Neural crest cell (in vitro differentiated cells): ENCODE measurements around the gene ARHGAP6. TPM values are rescaled to one million over a fixed set of nuclear protein-coding genes. Genes with fewer than 3 reads are reported as not detected.

Experiments
- DNase-seq: peaks from one replicate; pipeline ENCODE4 v3.0.0; 2021; ENCODE audit warnings: low read depth, mixed read lengths, low spot score
- H3K27ac Mint-ChIP-seq: one replicate; pipeline ENCODE4 v1.8.0; 2021; ENCODE audit warnings: mild to moderate bottlenecking, mixed read lengths; ENCODE audit not compliant: unreplicated experiment
- H3K27me3 Mint-ChIP-seq: 2 replicates; pipeline ENCODE4 v1.8.0; 2021; ENCODE audit warnings: low read depth, mild to moderate bottlenecking, mixed read lengths
- H3K36me3 Mint-ChIP-seq: 2 replicates; pipeline ENCODE4 v1.8.0; 2021; ENCODE audit warnings: low read depth, mild to moderate bottlenecking, mixed read lengths
- H3K4me1 Mint-ChIP-seq: 2 replicates; pipeline ENCODE4 v1.8.0; 2021; ENCODE audit warnings: mixed read lengths
- H3K4me3 Mint-ChIP-seq: one replicate; pipeline ENCODE4 v1.8.0; 2021; ENCODE audit warnings: mild to moderate bottlenecking, mixed read lengths
- H3K9me3 Mint-ChIP-seq: 2 replicates; pipeline ENCODE4 v1.8.0; 2021; ENCODE audit warnings: mixed read lengths
- CTCF ChIP-seq: fragments of 200-600 bp; sonication (generic); conservative IDR thresholded peaks from 2 replicates; pipeline ENCODE4 v1.5.0; 2021; ENCODE audit warnings: antibody characterized with exemption, mild to moderate bottlenecking
- total RNA-seq: library from RNA; stranded (reverse); gene quantifications from 2 replicates; pipeline ENCODE4 v1.2.1, GENCODE V29; 2021

ARHGAP6 gene
- total RNA-seq, 1 donor from 2014 or later = 2.7 TPM

- no peaks in the 10 kb centered on the region for H3K4me1 Mint-ChIP-seq
- no peak for DNase-seq
- no peak overlapping the region for H3K27ac Mint-ChIP-seq
- no peak for TF ChIP-seq CTCF
- H3K9me3 Mint-ChIP-seq = peaks cover 6% of the 10 kb centered on the region
- no peak overlapping the region for H3K4me3 Mint-ChIP-seq
- H3K27me3 Mint-ChIP-seq = no peaks in the 10 kb centered on the region
- H3K36me3 Mint-ChIP-seq = no peaks in the 10 kb centered on the region
Measured at GRCh38 chrX:11355259-11355909, 310.3 kb downstream of the ARHGAP6 start.

- DNase-seq = no peak
- no peak overlapping the region for H3K27ac Mint-ChIP-seq
- H3K27me3 Mint-ChIP-seq = no peaks in the 10 kb centered on the region
- TF ChIP-seq CTCF = no peak
- peaks cover 6% of the 10 kb centered on the region for H3K9me3 Mint-ChIP-seq
- no peaks in the 10 kb centered on the region for H3K36me3 Mint-ChIP-seq
- no peaks in the 10 kb centered on the region for H3K4me1 Mint-ChIP-seq
- no peak overlapping the region for H3K4me3 Mint-ChIP-seq
Measured at GRCh38 chrX:11352296-11352741, 313.4 kb downstream of the ARHGAP6 start.

- H3K36me3 Mint-ChIP-seq = no peaks in the 10 kb centered on the region
- DNase-seq = no peak
- H3K4me1 Mint-ChIP-seq = no peaks in the 10 kb centered on the region
- no peak overlapping the region for H3K4me3 Mint-ChIP-seq
- no peaks in the 10 kb centered on the region for H3K27me3 Mint-ChIP-seq
- peaks cover 6% of the 10 kb centered on the region for H3K9me3 Mint-ChIP-seq
- TF ChIP-seq CTCF = no peak
- no peak overlapping the region for H3K27ac Mint-ChIP-seq
Measured at GRCh38 chrX:11351375-11352295, 314.1 kb downstream of the ARHGAP6 start.

- no peak for DNase-seq
- no peak overlapping the region for H3K27ac Mint-ChIP-seq
- H3K4me3 Mint-ChIP-seq = no peak overlapping the region
- no peaks in the 10 kb centered on the region for H3K9me3 Mint-ChIP-seq
- no peaks in the 10 kb centered on the region for H3K4me1 Mint-ChIP-seq
- no peaks in the 10 kb centered on the region for H3K36me3 Mint-ChIP-seq
- no peaks in the 10 kb centered on the region for H3K27me3 Mint-ChIP-seq
- TF ChIP-seq CTCF = no peak
Measured at GRCh38 chrX:11349661-11350337, 315.9 kb downstream of the ARHGAP6 start.

- no peak for TF ChIP-seq CTCF
- no peaks in the 10 kb centered on the region for H3K4me1 Mint-ChIP-seq
- no peak overlapping the region for H3K4me3 Mint-ChIP-seq
- no peaks in the 10 kb centered on the region for H3K36me3 Mint-ChIP-seq
- DNase-seq = no peak
- no peaks in the 10 kb centered on the region for H3K27me3 Mint-ChIP-seq
- no peak overlapping the region for H3K27ac Mint-ChIP-seq
- H3K9me3 Mint-ChIP-seq = no peaks in the 10 kb centered on the region
Measured at GRCh38 chrX:11349020-11349419, 316.7 kb downstream of the ARHGAP6 start.
